CD14-positive monocyte (primary cell): Measurements from ENCODE around the gene CCNY. TPM values are rescaled to one million over a fixed set of nuclear protein-coding genes. Genes with fewer than 3 reads are reported as not detected.
A peak's percentile ranks its signal among the peaks of the same experiment; 100 is the strongest.

Experiments used
- DNase-seq, 3 donors: peaks; one replicate each; pipeline ENCODE4 v3.0.0-alpha.2; 2011 to 2022
- H2AFZ ChIP-seq: 2 replicates; pipeline ENCODE4 v1.6.0; 2012; ENCODE audit warnings: mild to moderate bottlenecking, low read depth, low read length, inconsistent platforms; ENCODE audit not compliant: insufficient read depth, poor library complexity, severe bottlenecking
- H3K27ac ChIP-seq, 2 donors: 1 replicate in 1 of 2; 2 replicates in 1 of 2; pipeline ENCODE4 v1.5.1; 2012 to 2013; ENCODE audit warnings: low read length in 2 of 2, control low read depth in 1 of 2, inconsistent platforms in 1 of 2, low read depth in 1 of 2, mild to moderate bottlenecking in 1 of 2
- H3K27me3 ChIP-seq, 2 donors: one replicate each; pipeline versions ENCODE4 v1.6.0 to v1.6.1; 2011 to 2013; ENCODE audit warnings: low read length in 2 of 2; ENCODE audit not compliant: control insufficient read depth in 2 of 2, insufficient read depth in 2 of 2
- H3K36me3 ChIP-seq, 2 donors: replicated peaks in 1 of 2; 1 replicate in 1 of 2; 2 replicates in 1 of 2; pipeline versions ENCODE4 v1.5.1 to v1.6.1; 2012 to 2013; ENCODE audit warnings: low read length in 2 of 2, control low read depth in 1 of 2, inconsistent platforms in 1 of 2, mild to moderate bottlenecking in 1 of 2; ENCODE audit not compliant: insufficient read depth in 2 of 2, control insufficient read depth in 1 of 2
- H3K4me1 ChIP-seq, 2 donors: 1 replicate in 1 of 2; 2 replicates in 1 of 2; pipeline versions ENCODE4 v1.5.1 to v1.6.1; 2012 to 2013; ENCODE audit warnings: low read length in 2 of 2, control low read depth in 1 of 2, inconsistent platforms in 1 of 2, mild to moderate bottlenecking in 1 of 2, moderate library complexity in 1 of 2; ENCODE audit not compliant: insufficient read depth in 2 of 2, control insufficient read depth in 1 of 2
- H3K4me2 ChIP-seq: replicated peaks from 2 replicates; pipeline ENCODE3; 2012; ENCODE audit warnings: low read length, moderate library complexity, mild to moderate bottlenecking; ENCODE audit not compliant: poor library complexity, severe bottlenecking; ENCODE audit errors: extremely low read depth
- H3K4me3 ChIP-seq, 3 experiments: fragments of 200-600 bp in 1 of 3; sonication (generic) in 1 of 3; replicated peaks in 1 of 3; 1 replicate in 2 of 3; 2 replicates in 1 of 3; pipeline ENCODE4 v1.5.1; 2011 to 2013; ENCODE audit warnings: low read length in 3 of 3, mild to moderate bottlenecking in 3 of 3, control low read depth in 2 of 3, low read depth in 2 of 3, inconsistent platforms in 1 of 3, moderate library complexity in 1 of 3
- H3K79me2 ChIP-seq: 2 replicates; pipeline ENCODE4 v1.6.0; 2012; ENCODE audit warnings: mild to moderate bottlenecking, control low read depth, inconsistent platforms, low read length, moderate library complexity; ENCODE audit not compliant: insufficient read depth
- H3K9ac ChIP-seq: 2 replicates; pipeline ENCODE4 v1.6.0; 2017; ENCODE audit warnings: low read length, mild to moderate bottlenecking; ENCODE audit not compliant: insufficient read depth, poor library complexity, severe bottlenecking
- H3K9me3 ChIP-seq, 2 donors: replicated peaks in 1 of 2; 1 replicate in 1 of 2; 2 replicates in 1 of 2; pipeline versions ENCODE4 v1.5.1 to v1.6.1; 2012 to 2013; ENCODE audit warnings: low read length in 2 of 2, control low read depth in 1 of 2; ENCODE audit not compliant: control insufficient read depth in 1 of 2, insufficient read depth in 1 of 2
- H4K20me1 ChIP-seq: 2 replicates; pipeline ENCODE4 v1.6.0; 2012; ENCODE audit warnings: mild to moderate bottlenecking, low read length, control low read depth, moderate library complexity; ENCODE audit not compliant: insufficient read depth
- H3K27ac Mint-ChIP-seq, 7 donors: one replicate each; pipeline ENCODE4 v1.8.0; 2020; ENCODE audit warnings: mild to moderate bottlenecking in 7 of 7, mixed read lengths in 7 of 7, moderate library complexity in 6 of 7, inconsistent platforms in 2 of 7
- H3K27me3 Mint-ChIP-seq, 3 donors: one replicate each; pipeline ENCODE4 v1.8.0; 2021 to 2022; ENCODE audit warnings: low read depth in 3 of 3, mild to moderate bottlenecking in 3 of 3, mixed read lengths in 3 of 3, moderate library complexity in 3 of 3, inconsistent platforms in 1 of 3
- H3K36me3 Mint-ChIP-seq, 2 donors: one replicate each; pipeline ENCODE4 v1.8.0; 2020; ENCODE audit warnings: mixed read lengths in 2 of 2, inconsistent platforms in 1 of 2, mild to moderate bottlenecking in 1 of 2
- H3K4me1 Mint-ChIP-seq: one replicate; pipeline ENCODE4 v1.8.0; 2020; ENCODE audit warnings: mild to moderate bottlenecking, mixed read lengths
- H3K4me3 Mint-ChIP-seq, 2 donors: one replicate each; pipeline ENCODE4 v1.8.0; 2020; ENCODE audit warnings: mild to moderate bottlenecking in 2 of 2, mixed read lengths in 2 of 2, moderate library complexity in 1 of 2
- H3K9me3 Mint-ChIP-seq, 7 donors: one replicate each; pipeline ENCODE4 v1.8.0; 2020 to 2022; ENCODE audit warnings: mixed read lengths in 7 of 7, mild to moderate bottlenecking in 6 of 7, moderate library complexity in 6 of 7, inconsistent platforms in 2 of 7
- CTCF ChIP-seq: fragments of 200-600 bp; IDR thresholded peaks from one replicate; pipeline ENCODE4 v1.8.0; 2022; ENCODE audit warnings: antibody characterized with exemption, mild to moderate bottlenecking
- WGBS: methylation state at CpG from one replicate; pipeline ENCODE4 v1.1.5; 2013; ENCODE audit warnings: missing lambda C conversion rate; ENCODE audit not compliant: insufficient coverage; 5-methylcytosine and 5-hydroxymethylcytosine counted together
- intact Hi-C, 2 donors: fragments of 100-400 bp; cut with micrococcal nuclease; formaldehyde crosslinking; loops; one replicate each; pipeline versions ENCODE4 v1.15.0 to v1.15.1; 2023
- polyA plus RNA-seq, 3 donors: library from polyadenylated mRNA; depleted of rRNA in 1 of 3; unstranded in 2 of 3; stranded (reverse) in 1 of 3; fragments of 300-500 nt in 2 of 3; fragments of >200 nt in 1 of 3; fragmentation: Illumina TruSeq in 2 of 3; gene quantifications; 1 replicate in 2 of 3; 2 replicates in 1 of 3; pipeline ENCODE4 v1.2.3, GENCODE V29; 2012 to 2021

CCNY gene
- polyA plus RNA-seq, 3 donors: 39.9 to 116 (median 64.8) TPM

DNA sequence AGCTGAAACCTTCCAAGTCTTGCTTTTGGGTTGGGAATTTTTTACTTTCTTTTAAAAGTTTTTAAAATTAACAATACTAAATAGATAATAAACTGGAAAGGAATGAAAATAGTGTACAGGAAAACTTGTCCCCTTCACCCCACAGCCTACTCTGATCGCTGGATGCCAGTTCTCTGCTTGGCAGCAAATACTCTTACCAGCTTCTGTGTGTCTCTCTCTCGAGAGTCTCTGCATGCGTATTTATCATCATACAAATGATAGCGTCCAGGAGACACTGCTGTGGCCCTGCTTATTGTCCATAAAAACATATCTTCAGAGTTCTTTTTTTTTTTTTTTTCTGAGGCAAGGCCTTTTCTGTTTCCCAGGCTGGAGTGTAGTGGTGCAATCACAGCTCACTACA is 101.5 kb downstream of the CCNY start:
- peaks cover 29 to 39% of the 10 kb centered on the region in 2 donors for H3K4me1 ChIP-seq
- no peak overlapping the region for H3K9ac ChIP-seq
- no peak overlapping the region for H3K4me3 Mint-ChIP-seq
- DNase-seq: no peak
- intact Hi-C loops: loop anchor here in 1 of 2 donors (5.0 kb wide), 1 partner anchor 51 kb away; no protein-coding TSS in a partner anchor
- H3K27ac Mint-ChIP-seq: no peak overlapping the region
- TF ChIP-seq CTCF: no peak
- H3K79me2 ChIP-seq: peaks cover 100% of the 10 kb centered on the region
- WGBS: 96% methylated on average over 3 of the region's 4 CpGs
- H4K20me1 ChIP-seq: peaks cover 9% of the 10 kb centered on the region
- H3K9me3 Mint-ChIP-seq: peaks cover 13 to 37% (median 28%) of the 10 kb centered on the region in 7 donors
- peaks cover 62% of the 10 kb centered on the region for H3K4me1 Mint-ChIP-seq
- no peaks in the 10 kb centered on the region for H3K27me3 ChIP-seq
- H3K36me3 ChIP-seq: peaks cover 0 to 8% of the 10 kb centered on the region in 2 donors
- H3K4me2 ChIP-seq: no peak overlapping the region
- no peak overlapping the region for H3K27ac ChIP-seq
- H3K36me3 Mint-ChIP-seq: peaks cover 24 to 31% of the 10 kb centered on the region in 2 donors
- H2AFZ ChIP-seq: no peak overlapping the region
- H3K4me3 ChIP-seq: no peak overlapping the region
- no peaks in the 10 kb centered on the region for H3K27me3 Mint-ChIP-seq
- H3K9me3 ChIP-seq: peaks cover 10 to 23% of the 10 kb centered on the region in 2 donors

DNA sequence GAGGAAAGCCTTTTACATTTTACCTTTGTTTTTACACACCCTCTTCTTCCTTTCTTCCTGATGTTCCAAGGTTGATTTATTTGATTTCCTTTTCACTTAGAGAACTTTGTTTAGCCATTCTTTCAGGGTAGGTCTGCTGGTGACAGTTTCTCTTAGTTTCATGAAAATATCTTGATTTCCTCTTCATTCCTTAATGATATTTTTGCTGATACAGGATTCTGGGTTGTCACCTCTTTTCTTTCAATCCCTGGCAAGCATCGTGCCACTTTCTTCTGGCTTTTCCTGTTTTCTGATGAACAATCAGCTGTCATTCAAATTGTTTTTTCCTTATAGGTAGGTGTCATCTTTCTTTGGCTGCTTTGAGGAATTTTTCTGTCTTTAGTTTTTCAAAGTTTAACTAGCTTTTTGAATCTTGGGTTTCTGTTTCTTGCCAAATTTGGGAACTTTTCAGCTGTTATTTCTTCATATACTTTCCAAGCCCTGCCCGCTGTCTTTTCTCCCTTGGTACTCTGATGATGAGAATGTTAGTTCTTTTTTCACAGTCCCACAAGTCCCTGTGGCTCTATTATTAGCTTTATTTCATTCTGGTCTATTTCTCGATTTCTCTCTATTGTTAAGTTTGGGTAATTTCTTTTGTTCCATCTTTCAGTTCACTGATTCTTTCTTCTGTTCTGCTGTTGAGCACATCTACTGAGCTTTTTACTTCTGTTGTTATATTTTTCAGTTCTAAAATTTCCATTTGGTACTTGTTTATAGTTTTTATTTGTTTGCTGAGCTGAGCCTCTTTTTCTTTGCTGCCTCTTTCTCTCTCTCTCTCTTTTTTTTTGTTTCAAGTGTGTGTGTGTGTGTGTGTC is 102.6 kb downstream of the CCNY start:
- H3K36me3 ChIP-seq: peaks cover 0 to 19% of the 10 kb centered on the region in 2 donors
- Mint-ChIP-seq H3K27ac (peak overlapping the region in 5 of 7 donors; percentile 19 to 50 (median 26)), H3K36me3 (peaks cover 28 to 36% of the 10 kb centered on the region in 2 donors), H3K9me3 (peaks cover 20 to 45% (median 38%) of the 10 kb centered on the region in 7 donors), H3K27me3 (no peaks in the 10 kb centered on the region), H3K4me3 (no peak overlapping the region), H3K4me1 (peaks cover 57% of the 10 kb centered on the region)
- DNase-seq: no peak
- intact Hi-C loops: loop anchor here in 1 of 2 donors (5.0 kb wide), 1 partner anchor 52 kb away; no protein-coding TSS in a partner anchor
- no peaks in the 10 kb centered on the region for H3K27me3 ChIP-seq
- H4K20me1 ChIP-seq: peaks cover 9% of the 10 kb centered on the region
- no peak overlapping the region for H3K27ac ChIP-seq
- H3K4me3 ChIP-seq: no peak overlapping the region
- H3K79me2 ChIP-seq: peaks cover 99% of the 10 kb centered on the region
- H3K9me3 ChIP-seq: peaks cover 21 to 29% of the 10 kb centered on the region in 2 donors
- no peak for TF ChIP-seq CTCF
- H3K4me1 ChIP-seq: peaks cover 26 to 33% of the 10 kb centered on the region in 2 donors
- H3K4me2 ChIP-seq: no peak overlapping the region
- H2AFZ ChIP-seq: no peak overlapping the region
- WGBS: no CpG with 5 or more reads among the region's 3 CpGs
- H3K9ac ChIP-seq: no peak overlapping the region
